ENCODE results near the gene FOXO6. TPM values are rescaled to one million over a fixed set of nuclear protein-coding genes. Genes with fewer than 3 reads are reported as not detected.

FOXO6 gene
- total RNA-seq, 1 donor from 2014 or later, result not detected

GRCh38 chr1:41382480-41383090, 21.4 kb downstream of the FOXO6 start:
- peak; percentile 27 to 41 for DNase-seq (ENCODE audit: low read depth in 2 of 2)

DNA sequence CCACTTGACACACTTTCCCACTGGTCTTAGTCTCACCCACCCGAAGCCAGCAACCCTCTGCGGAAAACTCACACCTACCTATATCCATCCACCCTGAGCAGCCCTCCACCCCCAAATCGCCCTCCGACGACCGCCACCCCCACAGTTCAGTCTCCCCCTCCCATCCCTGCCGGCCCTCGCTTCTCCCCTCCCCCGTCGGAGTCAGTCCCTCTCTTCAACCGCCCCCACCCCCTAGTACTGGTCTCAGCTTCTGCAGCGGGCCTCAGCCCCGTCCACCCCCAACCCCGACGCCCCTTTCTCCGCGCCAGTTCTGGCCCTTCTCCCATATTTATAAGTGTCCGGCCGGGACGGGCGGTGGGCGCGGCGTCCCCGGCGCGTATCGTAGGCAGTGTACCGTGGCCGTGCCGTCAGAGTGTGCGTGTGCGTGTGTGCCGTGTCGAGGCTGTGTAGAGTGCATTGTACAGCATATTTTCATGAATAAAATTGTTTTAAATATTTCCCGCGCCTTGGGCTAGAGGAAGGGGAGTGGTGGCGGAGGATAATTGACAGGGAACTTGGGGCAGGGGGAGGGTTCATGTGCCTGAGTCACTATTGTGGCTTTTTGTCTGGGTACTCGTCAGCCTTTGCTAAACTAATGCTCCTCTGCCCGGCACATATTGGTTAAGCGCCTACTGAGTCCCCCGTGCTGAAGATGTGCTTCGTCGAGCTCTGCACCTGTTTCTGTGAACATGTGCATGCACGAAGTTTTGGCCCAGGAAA, 22.0 kb downstream of the FOXO6 start:
- DNase-seq (ENCODE audit: low read depth in 2 of 2), result peak; percentile 36 to 46

GRCh38 chr1:41384579-41384978, 23.3 kb downstream of the FOXO6 start:
- no peak for DNase-seq (ENCODE audit: low read depth in 2 of 2)

DNA sequence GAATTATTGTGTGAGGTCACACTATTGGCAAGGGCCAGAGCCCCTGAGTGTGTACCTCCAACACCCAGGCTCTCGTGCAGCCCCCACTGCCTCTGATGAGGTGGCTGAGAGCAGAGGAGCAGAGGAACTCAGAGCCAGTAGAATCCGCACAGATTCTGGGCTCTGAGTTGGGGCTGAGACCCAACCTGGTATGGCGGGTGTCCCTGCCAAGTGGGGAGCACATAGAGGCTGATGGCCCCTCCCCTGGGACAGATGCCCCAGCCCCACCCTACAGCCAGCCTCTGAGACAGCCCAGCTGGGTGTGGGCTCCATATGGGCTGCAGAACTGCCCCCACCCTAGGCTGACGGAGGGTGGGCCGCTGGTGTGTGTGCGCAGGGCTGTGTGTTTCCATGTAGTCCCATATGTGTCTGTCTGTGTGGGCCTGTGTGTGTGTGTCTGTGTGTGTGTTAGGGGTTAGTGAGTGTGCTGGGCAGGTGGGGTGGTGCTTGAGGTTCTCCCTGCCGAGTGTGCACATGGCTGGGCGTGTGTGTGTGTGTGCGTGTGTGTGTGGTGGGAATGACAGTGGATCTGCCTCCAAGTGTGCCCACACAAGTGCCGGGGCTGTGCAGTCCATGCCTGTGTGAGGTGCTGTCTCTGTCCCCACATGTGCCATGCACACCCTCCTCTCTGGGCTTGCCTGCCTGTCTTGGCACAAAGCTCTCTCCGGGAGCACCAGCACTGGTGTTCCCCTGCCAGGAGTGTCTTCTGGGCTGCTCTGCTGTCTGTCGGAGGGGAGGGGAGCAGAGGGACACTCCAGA, 24.4 kb downstream of the FOXO6 start:
- DNase-seq (ENCODE audit: low read depth in 2 of 2), result no peak

DNA sequence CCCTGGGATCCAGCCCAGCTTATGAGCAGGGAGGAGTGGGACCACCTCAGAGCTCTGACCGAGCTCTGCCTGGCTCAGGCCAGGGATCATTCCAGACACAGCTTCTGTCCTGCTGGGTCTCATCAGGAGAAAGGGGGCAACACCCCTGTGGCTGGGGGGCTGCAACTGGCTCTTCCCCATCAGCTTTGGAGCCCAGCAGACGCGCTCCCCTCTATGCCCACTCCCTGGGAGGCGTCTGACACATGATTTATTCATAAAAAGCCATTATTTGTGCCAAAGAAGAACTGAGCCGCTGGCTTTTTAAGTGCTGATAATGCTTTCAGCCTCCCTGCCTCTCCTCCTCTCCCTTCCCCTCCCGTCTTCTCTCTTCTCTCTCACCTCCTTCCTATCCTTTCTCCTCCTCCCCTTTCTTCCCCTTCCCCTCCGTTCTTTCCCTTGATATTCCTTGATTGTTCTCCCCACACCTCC, 25.0 kb downstream of the FOXO6 start:
- no peak for DNase-seq (ENCODE audit: low read depth in 2 of 2)

DNA sequence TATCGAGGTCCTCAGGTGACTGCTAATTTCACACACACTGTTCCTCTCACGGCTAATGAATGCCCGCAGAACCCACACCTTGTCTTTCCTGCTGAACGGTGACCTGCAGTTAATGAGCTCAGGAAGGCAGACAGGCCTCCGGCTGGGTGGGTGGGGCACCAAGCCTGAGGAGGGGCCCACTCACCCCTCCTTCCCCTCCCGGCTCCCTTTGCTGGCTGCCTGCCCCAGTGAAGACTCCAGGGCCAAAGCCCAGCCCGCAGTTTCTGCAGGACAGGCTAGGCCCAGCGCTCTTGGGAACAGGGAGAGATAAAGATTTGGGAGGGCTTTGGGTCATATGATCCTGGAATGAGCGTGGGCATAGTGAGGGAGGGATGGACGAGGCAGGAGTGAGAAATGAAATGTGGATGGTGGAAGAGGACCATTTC, 26.4 kb downstream of the FOXO6 start:
- DNase-seq (ENCODE audit: low read depth in 2 of 2), result peak; percentile 20 to 22

DNA sequence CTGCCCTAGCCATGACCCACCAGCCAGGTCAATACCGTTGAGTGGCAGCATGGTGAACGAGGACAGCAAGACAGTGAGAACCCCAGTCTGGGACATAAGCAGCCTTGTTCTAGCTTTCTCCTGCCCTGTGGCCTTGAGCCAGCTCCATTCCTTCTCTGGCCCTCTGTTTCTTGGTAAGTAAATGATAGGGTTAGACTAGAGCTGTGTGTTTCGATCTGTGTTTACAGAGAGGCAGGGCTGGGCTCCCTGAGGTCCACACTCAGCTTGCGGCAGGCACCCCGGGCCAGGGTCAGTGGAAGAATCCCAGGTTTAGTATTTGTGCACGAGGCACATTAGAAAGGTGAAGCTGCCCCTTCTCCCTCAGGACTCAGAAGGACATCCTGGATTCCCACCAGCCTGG, 27.3 kb downstream of the FOXO6 start:
- DNase-seq (ENCODE audit: low read depth in 2 of 2), result no peak

DNA sequence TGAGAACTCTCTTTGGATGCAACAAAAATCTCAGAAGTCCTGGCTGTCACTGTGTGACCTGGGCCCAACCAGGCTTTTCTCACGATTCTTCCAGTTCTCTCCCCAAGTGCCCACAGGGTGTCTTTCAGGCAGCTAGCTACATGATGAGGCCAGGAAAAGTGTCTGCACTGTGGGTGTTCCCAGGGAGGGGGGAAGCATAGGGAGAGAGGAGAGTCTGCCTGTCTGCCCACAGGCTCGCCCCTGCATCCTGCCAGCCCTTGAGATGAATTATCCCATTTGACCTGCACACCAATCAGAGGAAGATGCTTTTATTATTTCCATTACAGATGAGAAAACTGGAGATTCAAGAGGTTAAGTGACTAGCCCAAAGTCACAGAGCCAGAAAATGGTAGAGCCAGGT, 27.8 kb downstream of the FOXO6 start:
- DNase-seq (ENCODE audit: low read depth in 2 of 2), result no peak

- DNase-seq (ENCODE audit: low read depth in 2 of 2), result no peak
Measured at GRCh38 chr1:41390166-41390565, 28.9 kb downstream of the FOXO6 start.

- no peak for DNase-seq (ENCODE audit: low read depth in 2 of 2)
Measured at GRCh38 chr1:41390573-41390972, 29.3 kb downstream of the FOXO6 start.

DNA sequence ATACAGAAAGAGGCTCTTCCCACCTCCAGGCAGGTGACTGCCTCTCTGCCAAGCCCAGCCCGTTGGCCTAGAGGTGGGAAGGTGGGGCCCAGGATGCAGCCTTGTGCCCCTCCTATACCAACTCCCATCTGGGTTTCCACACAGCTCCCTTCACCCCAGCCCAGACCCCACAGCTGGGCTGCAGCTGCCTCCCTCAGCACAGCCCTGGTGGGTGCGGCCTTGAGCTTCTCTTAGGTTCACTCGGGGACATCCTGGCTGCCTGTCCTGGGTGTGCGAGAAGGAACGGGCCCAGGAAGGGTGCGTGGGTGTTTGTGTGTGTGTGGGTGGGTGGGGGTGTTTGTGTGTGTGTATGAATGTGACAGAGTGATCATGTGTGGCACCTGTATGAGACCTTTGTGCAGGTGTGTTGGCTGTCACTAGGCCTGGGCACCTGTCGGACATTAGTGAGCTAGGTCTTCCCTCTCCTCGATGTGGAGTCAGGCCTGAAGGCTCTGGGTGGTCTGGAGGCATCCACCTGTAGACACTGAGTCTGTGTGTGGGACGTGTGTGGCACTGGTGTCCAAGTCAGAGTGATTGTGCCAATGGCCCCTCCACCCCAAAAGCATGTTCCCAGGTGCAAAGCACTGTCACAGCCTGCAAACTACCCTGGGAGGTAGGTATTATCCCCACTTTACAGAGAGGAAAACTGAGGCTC, 30.7 kb downstream of the FOXO6 start:
- DNase-seq (ENCODE audit: low read depth in 2 of 2), result no peak

- DNase-seq (ENCODE audit: low read depth in 2 of 2), result peak in 1 of 2 donors; percentile 9
Measured at GRCh38 chr1:41392528-41392924, 31.3 kb downstream of the FOXO6 start.

GRCh38 chr1:41393716-41394368, 32.6 kb downstream of the FOXO6 start:
- DNase-seq (ENCODE audit: low read depth in 2 of 2), result no peak

- DNase-seq (ENCODE audit: low read depth in 2 of 2), result no peak
Measured at GRCh38 chr1:41394369-41394744, 33.1 kb downstream of the FOXO6 start.

DNA sequence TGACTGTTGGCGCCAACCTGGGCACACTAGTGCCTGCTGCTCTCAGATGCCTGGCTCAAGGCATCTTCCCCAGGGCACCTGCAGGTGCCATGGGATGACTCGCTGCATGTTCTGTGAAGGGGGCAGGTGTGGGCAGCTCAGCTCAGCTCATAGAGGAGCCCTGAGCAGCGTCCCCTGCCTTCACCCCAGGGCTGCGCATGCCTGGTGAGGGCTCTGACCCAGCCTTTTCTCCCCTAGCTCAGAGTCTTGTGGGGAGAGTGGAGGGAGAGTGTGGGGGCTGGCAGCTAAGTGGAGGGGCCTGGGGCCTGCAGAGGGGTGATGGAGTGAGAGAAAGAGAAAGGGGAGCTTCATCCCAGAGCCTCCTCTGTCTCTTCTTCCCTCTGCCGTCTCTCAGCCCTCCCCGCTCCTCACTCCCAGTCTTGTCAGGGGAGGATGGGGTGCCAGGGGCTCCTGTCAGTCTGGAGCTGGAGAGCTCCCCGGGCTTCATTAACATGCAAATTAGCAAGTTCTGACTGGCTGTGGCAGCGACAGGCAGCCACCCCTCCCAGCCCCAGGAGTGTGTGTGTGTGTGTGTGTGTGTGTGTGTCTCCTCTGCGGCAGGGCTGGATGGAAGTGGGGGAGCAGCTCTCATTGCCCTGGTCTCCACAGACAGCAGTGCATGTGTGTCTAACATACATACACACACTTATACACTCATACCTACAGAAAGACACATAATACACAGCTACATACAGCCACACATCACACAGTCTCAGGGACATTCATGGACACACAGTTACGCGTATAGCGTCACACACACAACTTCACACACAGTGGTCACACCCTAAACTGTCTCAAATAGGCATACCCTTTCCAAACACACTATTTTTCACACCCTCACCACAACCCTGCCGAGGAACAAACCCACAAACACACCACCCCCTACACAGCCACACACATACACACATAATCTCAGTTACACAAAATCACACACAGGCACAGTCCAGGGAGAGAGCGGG, 34.0 kb downstream of the FOXO6 start:
- no peak for DNase-seq (ENCODE audit: low read depth in 2 of 2)

DNA sequence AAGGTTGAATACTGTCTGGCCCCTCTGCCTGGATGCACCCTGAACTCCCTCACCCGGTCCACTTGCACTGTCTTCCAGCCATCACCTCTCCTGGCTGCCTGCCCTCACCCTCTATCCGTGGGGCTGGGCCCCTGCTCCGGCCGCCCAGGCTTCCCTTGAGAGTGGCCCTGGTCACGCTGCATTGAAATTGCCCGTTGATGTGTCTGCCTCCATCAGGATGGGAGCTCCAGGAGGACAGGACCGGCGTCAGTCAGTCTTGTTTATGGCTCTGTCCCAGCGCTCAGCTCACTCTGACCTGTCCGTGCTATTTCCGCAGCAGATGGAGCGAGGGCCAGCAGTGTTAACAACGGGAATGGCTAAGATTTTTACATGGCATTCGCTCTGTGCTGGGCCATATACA, 34.9 kb downstream of the FOXO6 start:
- DNase-seq (ENCODE audit: low read depth in 2 of 2), result peak; percentile 29 to 56

DNA sequence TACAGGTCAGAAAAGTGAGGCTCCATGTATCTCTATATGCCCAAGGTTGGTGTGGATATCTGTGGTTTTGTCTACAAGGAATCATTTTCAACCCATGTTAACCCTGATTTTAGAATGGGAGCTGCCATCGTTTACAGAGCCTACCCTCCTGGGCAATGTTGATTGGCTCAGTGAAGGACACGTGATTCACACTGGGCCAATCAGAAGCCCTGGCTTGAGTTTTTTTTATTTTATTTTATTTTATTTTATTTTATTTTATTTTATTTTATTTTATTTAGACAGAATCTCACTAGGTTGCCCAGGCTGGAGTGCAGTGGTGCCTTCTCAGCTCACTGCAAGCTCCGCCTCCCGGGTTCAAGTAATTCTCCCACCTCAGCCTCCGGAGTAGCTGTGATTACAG, 35.8 kb downstream of the FOXO6 start:
- DNase-seq (ENCODE audit: low read depth in 2 of 2), result no peak

DNA sequence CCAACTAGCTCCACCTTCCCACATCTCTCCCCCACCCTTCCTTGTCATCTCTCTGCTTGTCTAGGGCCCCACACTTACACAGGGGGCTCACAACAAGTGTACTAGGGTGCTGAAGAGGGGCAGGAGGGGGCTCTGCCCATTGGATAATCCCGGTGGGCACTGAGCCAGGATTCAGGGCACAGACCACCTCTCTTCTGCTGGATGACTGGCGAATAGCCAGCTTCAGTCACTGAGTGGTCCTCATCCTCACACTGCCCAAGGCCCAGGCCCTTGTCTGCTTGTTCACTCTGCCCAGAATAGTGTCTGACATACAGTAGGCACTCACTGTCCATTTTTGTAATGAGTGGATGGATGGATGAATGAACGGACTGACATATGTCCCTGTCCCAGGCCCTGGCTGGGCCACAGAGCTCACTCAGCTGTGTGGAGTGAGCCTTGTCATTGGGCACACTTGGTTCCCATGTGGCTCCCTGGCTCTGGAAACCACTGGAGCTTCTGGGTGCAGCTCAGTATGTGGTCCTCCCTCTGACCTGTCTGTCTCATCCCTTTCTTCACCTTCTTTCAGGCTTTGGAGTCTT, 36.6 kb downstream of the FOXO6 start:
- no peak for DNase-seq (ENCODE audit: low read depth in 2 of 2)

- DNase-seq (ENCODE audit: low read depth in 2 of 2), result no peak
Measured at GRCh38 chr1:41399145-41399795, 38.0 kb downstream of the FOXO6 start.

Data from lung microvascular endothelial cell (primary cell).